GM23248 (cell line): ENCODE results near the gene DHRS3. TPM values are rescaled to one million over a fixed set of nuclear protein-coding genes. Genes with fewer than 3 reads are reported as not detected.

ENCODE experiments used
- DNase-seq: peaks from one replicate; pipeline ENCODE4 v3.0.0-alpha.2; 2015
- H2AFZ ChIP-seq: fragments of 200-600 bp; sonication (generic); 2 replicates; pipeline ENCODE4 v1.6.1; 2016; ENCODE audit warnings: antibody characterized with exemption
- H3F3A ChIP-seq: fragments of 200-600 bp; sonication (generic); 2 replicates; pipeline ENCODE4 v1.6.1; 2016; ENCODE audit warnings: mild to moderate bottlenecking, antibody characterized with exemption, mixed run types; ENCODE audit not compliant: insufficient read depth
- H3K27ac ChIP-seq: fragments of 200-600 bp; sonication (generic); 2 replicates; pipeline ENCODE4 v1.5.1; 2016; ENCODE audit warnings: mild to moderate bottlenecking
- H3K27me3 ChIP-seq: fragments of 200-600 bp; sonication (generic); replicated peaks from 2 replicates; pipeline ENCODE4 v1.6.1; 2016; ENCODE audit warnings: mild to moderate bottlenecking; ENCODE audit not compliant: insufficient read depth
- H3K36me3 ChIP-seq: fragments of 200-600 bp; sonication (generic); 2 replicates; pipeline ENCODE4 v1.6.1; 2016; ENCODE audit warnings: low read depth, mild to moderate bottlenecking
- H3K4me1 ChIP-seq: fragments of 200-600 bp; sonication (generic); 2 replicates; pipeline ENCODE4 v1.6.1; 2016; ENCODE audit warnings: mild to moderate bottlenecking; ENCODE audit not compliant: insufficient read depth
- H3K4me2 ChIP-seq: fragments of 200-600 bp; sonication (generic); one replicate; pipeline ENCODE4 v1.6.1; 2016; ENCODE audit warnings: mild to moderate bottlenecking; ENCODE audit not compliant: unreplicated experiment
- H3K4me3 ChIP-seq: fragments of 200-600 bp; sonication (generic); 2 replicates; pipeline ENCODE4 v1.5.1; 2016; ENCODE audit warnings: mild to moderate bottlenecking
- H3K79me2 ChIP-seq: fragments of 200-600 bp; sonication (generic); 2 replicates; pipeline ENCODE4 v1.6.1; 2016; ENCODE audit warnings: mild to moderate bottlenecking; ENCODE audit not compliant: insufficient read depth
- H3K9ac ChIP-seq: fragments of 200-600 bp; sonication (generic); 2 replicates; pipeline ENCODE4 v1.6.1; 2016; ENCODE audit warnings: mild to moderate bottlenecking
- H3K9me2 ChIP-seq: fragments of 200-600 bp; sonication (generic); 2 replicates; pipeline ENCODE4 v1.6.1; 2016; ENCODE audit warnings: mixed run types, mild to moderate bottlenecking, moderate library complexity; ENCODE audit not compliant: insufficient read depth
- H3K9me3 ChIP-seq: fragments of 200-600 bp; sonication (generic); one replicate; pipeline ENCODE4 v1.6.1; 2017; ENCODE audit warnings: low read depth
- H4K20me1 ChIP-seq: fragments of 200-600 bp; sonication (generic); 2 replicates; pipeline ENCODE4 v1.6.0; 2016; ENCODE audit not compliant: insufficient read depth
- EZH2 ChIP-seq: fragments of 200-600 bp; sonication (generic); IDR thresholded peaks from 2 replicates; pipeline ENCODE4 v1.6.1; 2018; ENCODE audit warnings: antibody characterized with exemption, mild to moderate bottlenecking; ENCODE audit not compliant: insufficient read depth, poor library complexity, severe bottlenecking
- EZH2phosphoT487 ChIP-seq: fragments of 200-600 bp; sonication (generic); IDR thresholded peaks from 2 replicates; pipeline ENCODE4 v1.6.1; 2018; ENCODE audit warnings: antibody characterized with exemption, moderate library complexity, mild to moderate bottlenecking, low read depth; ENCODE audit not compliant: insufficient read depth
- WGBS, 2 experiments: methylation state at CpG; one replicate each; pipeline ENCODE4 v1.1.6; 2015 to 2017; ENCODE audit warnings: low lambda C conversion rate in 2 of 2, low coverage in 1 of 2; ENCODE audit errors: missing lambda C conversion rate in 2 of 2; 5-methylcytosine and 5-hydroxymethylcytosine counted together
- in situ Hi-C: fragments of 300-500 bp; cut with MboI; formaldehyde crosslinking; loops from 2 replicates; pipeline ENCODE4 v1.15.0; 2020
- polyA plus RNA-seq: library from polyadenylated mRNA; unstranded; fragments of >200 nt; fragmentation: Nextera tagmentation; extraction: Ambion mirVana; gene quantifications from 2 replicates; pipeline ENCODE4 v1.2.1, GENCODE V29; 2016
- total RNA-seq: library from RNA; depleted of rRNA; stranded (reverse); fragments of >200 nt; shearing (Covaris generic); gene quantifications from 2 replicates; pipeline ENCODE4 v1.2.3, GENCODE V29; 2014

DHRS3 gene
- total and polyA plus RNA-seq, 2 experiments from 2014 or later = 55.2 to 120 TPM

DNA sequence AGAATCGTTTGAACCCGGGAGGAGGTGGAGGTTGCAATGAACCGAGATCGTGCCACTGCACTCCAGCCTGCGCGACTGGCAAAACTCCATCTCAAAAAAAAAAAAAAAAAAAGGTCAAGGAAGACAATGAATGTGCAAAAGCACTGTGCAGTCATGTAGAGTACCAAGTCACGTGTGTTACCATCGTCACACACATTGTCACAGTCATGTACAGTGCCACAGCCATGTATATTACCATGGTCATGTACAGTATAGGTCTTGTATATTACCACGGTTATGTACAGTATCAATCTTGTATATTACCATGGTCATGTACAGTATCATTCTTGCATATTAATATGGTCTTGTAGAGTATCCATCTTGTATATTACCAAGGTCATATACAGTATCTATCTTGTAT is 13.0 kb downstream of the DHRS3 start:
- Histone ChIP-seq H3K36me3 (no peaks in the 10 kb centered on the region), H3K9me3 (no peaks in the 10 kb centered on the region), H3K4me1 (peaks cover 33% of the 10 kb centered on the region), H4K20me1 (no peaks in the 10 kb centered on the region), H3K9ac (no peak overlapping the region), H2AFZ (no peak overlapping the region), H3K27me3 (no peaks in the 10 kb centered on the region), H3F3A (0 out of 2 replicates have a peak, but pooled peaks cover 3% of the 10 kb centered on the region), H3K79me2 (peaks cover 41% of the 10 kb centered on the region), H3K4me2 (no peak overlapping the region), H3K27ac (no peak overlapping the region), H3K9me2 (no peaks in the 10 kb centered on the region), H3K4me3 (no peak overlapping the region)
- in situ Hi-C loops = no loop called here
- 83 to 84% methylated on average over 8 to 9 of the region's 9 CpGs for WGBS, 2 experiments
- no peak for TF ChIP-seq EZH2phosphoT487
- TF ChIP-seq EZH2 = no peak
- no peak for DNase-seq

- no peaks in the 10 kb centered on the region for H3K36me3 ChIP-seq
- H3K4me1 ChIP-seq = peaks cover 27% of the 10 kb centered on the region
- peak; percentile 96 for DNase-seq
- H3K4me2 ChIP-seq = peak overlapping the region; percentile 46
- no peak overlapping the region for H3K9ac ChIP-seq
- H2AFZ ChIP-seq = no peak overlapping the region
- no peaks in the 10 kb centered on the region for H3K9me2 ChIP-seq
- peak overlapping the region; percentile 42; the same call in 1 of the 2 replicates for H3K27ac ChIP-seq
- peak; percentile 77; the same call in 1 of the 2 replicates for TF ChIP-seq EZH2phosphoT487
- TF ChIP-seq EZH2 = no peak
- in situ Hi-C loops = no loop called here
- H3K4me3 ChIP-seq = no peak overlapping the region
- H4K20me1 ChIP-seq = no peaks in the 10 kb centered on the region
- H3K9me3 ChIP-seq = no peaks in the 10 kb centered on the region
- peaks cover 34% of the 10 kb centered on the region for H3K79me2 ChIP-seq
- no peaks in the 10 kb centered on the region for H3K27me3 ChIP-seq
- WGBS, 2 experiments = 52 to 53% methylated on average over 13 to 16 of the region's 16 CpGs
- H3F3A ChIP-seq = 0 out of 2 replicates have a peak, but pooled peaks cover 3% of the 10 kb centered on the region
These were observed 13.7 kb downstream of the DHRS3 start for GRCh38 chr1:12604114-12604874.

DNA sequence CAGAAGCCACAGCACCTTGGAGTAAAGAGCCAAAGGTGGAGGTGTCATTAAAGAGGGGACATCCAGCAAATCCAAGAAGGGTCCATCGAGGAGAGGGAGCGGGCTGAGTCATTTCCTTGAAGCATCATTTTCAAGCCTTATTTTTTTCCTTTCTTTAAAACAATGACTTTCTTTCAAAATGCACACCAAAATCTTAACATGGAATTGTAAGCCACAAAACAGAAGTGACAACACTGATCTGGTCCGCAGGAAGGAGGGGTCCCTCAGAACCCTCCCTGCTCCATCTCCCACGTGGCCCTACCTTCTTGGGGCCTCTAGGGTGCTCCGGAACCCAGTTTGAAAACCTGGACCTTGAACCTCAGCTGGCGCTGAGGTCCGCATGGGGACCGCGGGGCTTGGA is 14.8 kb downstream of the DHRS3 start:
- in situ Hi-C loops = no loop called here
- H3K36me3 ChIP-seq = no peaks in the 10 kb centered on the region
- no peak overlapping the region for H3K27ac ChIP-seq
- 0 out of 2 replicates have a peak, but pooled peaks cover 3% of the 10 kb centered on the region for H3F3A ChIP-seq
- no peaks in the 10 kb centered on the region for H3K27me3 ChIP-seq
- H4K20me1 ChIP-seq = no peaks in the 10 kb centered on the region
- no peak overlapping the region for H3K9ac ChIP-seq
- 73% methylated on average over 9 of the region's 9 CpGs for WGBS, 2 experiments
- TF ChIP-seq EZH2 (no peak), EZH2phosphoT487 (no peak)
- H2AFZ ChIP-seq = no peak overlapping the region
- H3K4me1 ChIP-seq = peaks cover 22% of the 10 kb centered on the region
- no peak overlapping the region for H3K4me2 ChIP-seq
- peaks cover 31% of the 10 kb centered on the region for H3K79me2 ChIP-seq
- no peaks in the 10 kb centered on the region for H3K9me2 ChIP-seq
- H3K4me3 ChIP-seq = no peak overlapping the region
- DNase-seq = no peak
- no peaks in the 10 kb centered on the region for H3K9me3 ChIP-seq

DNA sequence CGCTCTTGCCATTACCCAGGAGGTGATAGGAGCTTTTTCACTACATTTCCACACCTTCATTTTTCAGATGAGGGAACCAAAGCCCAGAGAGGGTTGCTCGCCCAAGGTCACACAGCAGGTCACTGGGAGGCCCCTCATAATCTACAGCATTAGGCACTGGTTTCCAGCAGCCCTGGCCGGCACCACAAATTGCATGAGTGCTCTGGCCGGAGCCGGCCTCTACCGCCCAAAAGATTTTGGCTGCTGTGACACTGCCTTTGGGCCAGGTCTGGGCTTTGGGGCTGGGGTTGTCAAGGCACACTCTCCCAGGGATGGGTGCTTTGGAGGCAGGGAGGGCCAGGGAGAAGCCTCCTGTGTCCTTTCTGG is 15.4 kb downstream of the DHRS3 start:
- no peak overlapping the region for H3K4me2 ChIP-seq
- H3K9me2 ChIP-seq = no peaks in the 10 kb centered on the region
- H3K4me3 ChIP-seq = no peak overlapping the region
- no peak overlapping the region for H3K27ac ChIP-seq
- H4K20me1 ChIP-seq = no peaks in the 10 kb centered on the region
- in situ Hi-C loops = no loop called here
- no peaks in the 10 kb centered on the region for H3K9me3 ChIP-seq
- H3F3A ChIP-seq = 0 out of 2 replicates have a peak, but pooled peaks cover 3% of the 10 kb centered on the region
- H3K27me3 ChIP-seq = no peaks in the 10 kb centered on the region
- H3K36me3 ChIP-seq = no peaks in the 10 kb centered on the region
- H3K9ac ChIP-seq = no peak overlapping the region
- peaks cover 27% of the 10 kb centered on the region for H3K79me2 ChIP-seq
- DNase-seq = no peak
- no peak for TF ChIP-seq EZH2
- H2AFZ ChIP-seq = no peak overlapping the region
- H3K4me1 ChIP-seq = peaks cover 22% of the 10 kb centered on the region
- 93 to 96% methylated on average over 6 of the region's 6 CpGs for WGBS, 2 experiments
